Left ventricle myocardium superior (tissue), 1 donor: ENCODE measurements around the gene SPEG. TPM values are rescaled to one million over a fixed set of nuclear protein-coding genes. Genes with fewer than 3 reads are reported as not detected.
A peak's percentile ranks its signal among the peaks of the same experiment; 100 is the strongest.

Experiments
- ATAC-seq: fragments of 200-7000 bp; cut with Tn5 transposase; one replicate; pipeline ENCODE4 v1.9.1; 2020; ENCODE audit warnings: mild to moderate bottlenecking, moderate library complexity
- DNase-seq: peaks from one replicate; pipeline ENCODE4 v3.0.0-alpha.2; 2020
- intact Hi-C: fragments of 100-400 bp; cut with micrococcal nuclease; formaldehyde crosslinking; loops from one replicate; pipeline ENCODE4 v1.11.0; 2022
- total RNA-seq: library from RNA; stranded (reverse); fragmentation: NEBNext Ultra II Directional; extraction: Animal tissue kit (Norgen Biotek cat#: 25700); gene quantifications from one replicate; pipeline ENCODE4 v1.2.1, GENCODE V29; 2021
- donor health status: DM: no; HTN: yes; CAD: no; lungs with severe emphysema.

Gene SPEG
- total RNA-seq, 1 donor from 2014 or later = 111 TPM

DNA sequence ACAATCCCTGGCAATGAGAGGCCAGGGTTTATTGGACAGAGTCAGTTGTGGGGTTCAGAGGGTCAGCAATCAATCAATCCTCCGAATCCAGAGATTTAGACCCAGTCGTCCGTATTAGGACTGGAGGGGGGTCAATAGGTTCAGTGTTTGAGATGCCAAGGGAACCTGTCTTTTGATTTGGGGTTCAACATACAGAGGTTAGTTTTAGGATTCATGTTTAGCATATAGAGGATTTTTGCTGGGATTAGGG is 64.3 kb downstream of the SPEG start:
- intact Hi-C loops = no loop called here
- no peak for DNase-seq
- no peak for ATAC-seq

DNA sequence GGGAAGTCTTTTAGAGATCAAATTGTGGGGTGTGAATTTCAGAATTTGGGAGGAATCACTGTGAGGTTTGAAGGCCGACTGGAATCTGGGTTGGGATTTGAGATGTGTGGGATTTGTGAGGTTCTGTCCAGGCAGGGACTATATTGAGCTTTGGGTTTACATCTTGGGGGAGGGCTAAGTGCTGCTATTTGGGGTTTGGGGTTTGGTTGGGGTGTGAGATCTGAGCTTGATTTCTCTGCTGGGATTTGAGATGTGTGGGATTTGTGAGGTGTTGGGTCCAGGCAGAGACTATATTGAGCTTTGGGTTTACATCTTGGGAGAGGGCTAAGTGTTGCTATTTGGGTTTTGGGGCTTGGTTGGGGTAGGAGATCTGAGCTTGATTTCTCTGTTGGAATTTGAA is 64.9 kb downstream of the SPEG start:
- ATAC-seq (no peak), DNase-seq (no peak)
- intact Hi-C loops = no loop called here

DNA sequence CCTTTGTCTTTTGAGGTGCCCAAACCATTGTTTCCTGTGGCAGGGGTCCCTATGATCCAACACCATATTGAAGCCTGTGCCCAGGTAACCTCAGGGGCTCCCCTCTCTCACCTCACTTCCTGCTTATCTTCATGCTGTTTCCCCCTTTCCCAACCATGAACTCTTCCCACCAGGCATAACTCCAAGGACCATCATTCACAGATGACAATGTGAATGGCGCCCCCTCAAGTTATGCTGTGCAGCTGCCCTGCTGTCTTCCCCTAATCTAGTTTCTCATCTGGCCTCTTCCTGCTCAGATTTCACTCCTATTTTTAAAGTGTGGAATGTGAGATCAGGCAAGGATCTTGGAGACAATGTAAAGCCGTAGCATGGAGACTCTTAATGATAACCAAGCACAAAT is 65.5 kb downstream of the SPEG start:
- ATAC-seq = no peak
- intact Hi-C loops = no loop called here
- DNase-seq = no peak

- no peak for ATAC-seq
- no peak for DNase-seq
- intact Hi-C loops = no loop called here
Measured at GRCh38 chr2:219501849-219502248, 67.2 kb downstream of the SPEG start.

- intact Hi-C loops = no loop called here
- DNase-seq = no peak
- no peak for ATAC-seq
Measured at GRCh38 chr2:219502618-219503017, 68.0 kb downstream of the SPEG start.

- ATAC-seq (no peak), DNase-seq (no peak)
- intact Hi-C loops = no loop called here
Measured at GRCh38 chr2:219505585-219505984, 70.9 kb downstream of the SPEG start.

DNA sequence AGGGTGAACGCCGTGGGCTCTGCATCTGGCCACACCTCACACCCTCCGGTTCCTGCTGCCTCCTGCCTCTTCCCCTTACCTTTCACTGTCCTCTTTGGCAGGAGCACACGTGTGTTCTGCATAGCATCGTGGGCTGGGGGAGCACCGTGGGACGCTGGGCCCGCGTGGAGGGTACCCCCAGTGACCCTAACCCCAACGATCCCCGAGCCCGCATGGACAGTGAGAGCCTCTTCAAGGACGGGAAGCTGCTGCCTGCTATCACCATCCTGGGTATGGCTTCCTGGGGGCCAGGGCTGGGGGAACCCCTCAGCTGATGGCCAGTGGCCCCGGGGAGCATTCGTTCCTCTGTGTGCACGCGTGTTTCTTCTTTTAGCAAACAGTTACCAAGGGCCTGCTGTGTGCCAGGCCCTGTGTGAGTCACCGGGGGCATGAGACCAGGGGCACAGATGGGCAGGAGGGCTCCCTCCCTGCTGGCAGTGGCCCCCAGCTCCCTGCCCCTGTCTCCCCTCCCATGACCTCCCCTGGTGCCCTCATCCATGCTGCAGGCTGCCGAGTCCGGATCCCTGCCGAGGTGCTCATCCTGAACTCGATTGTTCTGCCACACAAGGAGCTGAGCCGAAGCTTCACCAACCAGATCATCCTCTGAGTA is 71.6 kb downstream of the SPEG start:
- intact Hi-C loops = no loop called here
- ATAC-seq = no peak
- no peak for DNase-seq

- no peak for ATAC-seq
- intact Hi-C loops = no loop called here
- DNase-seq = no peak
Measured at GRCh38 chr2:219506802-219507526, 72.3 kb downstream of the SPEG start.

DNA sequence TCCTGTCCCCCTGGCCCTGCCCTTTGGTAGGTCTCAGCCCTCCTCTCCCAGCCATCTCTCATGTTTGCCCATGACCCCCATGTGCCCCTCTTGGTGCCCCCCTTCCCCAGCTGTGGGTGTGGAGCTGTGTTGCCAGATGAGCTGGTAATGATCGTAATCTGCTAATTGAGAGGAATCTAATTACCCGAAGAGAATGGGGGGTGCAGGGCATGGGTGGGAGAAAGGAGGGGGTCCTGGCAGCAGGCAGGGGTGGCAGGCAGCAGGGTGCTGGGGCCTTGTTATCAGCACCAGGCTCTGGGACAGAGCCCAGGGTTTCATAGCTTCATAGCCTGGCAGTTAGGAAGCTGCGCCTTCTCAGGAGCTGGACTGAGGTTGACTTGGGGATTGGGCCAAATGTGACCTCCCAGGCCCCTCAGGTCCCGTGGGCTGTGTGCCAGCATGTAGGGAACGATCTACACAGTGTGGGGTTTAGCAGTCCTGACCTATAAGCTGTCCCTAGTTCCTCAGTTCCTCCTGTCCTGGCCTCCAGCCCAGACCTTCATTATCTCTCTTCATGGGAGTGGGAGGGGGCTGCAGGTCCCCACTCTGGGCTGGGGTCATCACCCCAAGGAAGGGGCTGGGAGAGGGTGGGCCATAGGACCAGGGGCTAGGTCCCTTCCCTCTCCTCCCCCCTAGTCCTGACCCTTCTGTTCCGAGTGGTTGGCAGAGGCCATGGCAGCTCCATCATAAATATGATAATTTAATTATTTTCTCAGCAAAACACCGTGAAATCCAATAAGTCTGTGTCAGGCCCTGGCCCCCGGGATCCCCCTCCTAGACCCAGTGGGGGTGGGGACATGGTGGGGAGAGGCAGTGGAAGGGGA is 73.2 kb downstream of the SPEG start:
- ATAC-seq (peak; percentile 42), DNase-seq (no peak)
- intact Hi-C loops = no loop called here

DNA sequence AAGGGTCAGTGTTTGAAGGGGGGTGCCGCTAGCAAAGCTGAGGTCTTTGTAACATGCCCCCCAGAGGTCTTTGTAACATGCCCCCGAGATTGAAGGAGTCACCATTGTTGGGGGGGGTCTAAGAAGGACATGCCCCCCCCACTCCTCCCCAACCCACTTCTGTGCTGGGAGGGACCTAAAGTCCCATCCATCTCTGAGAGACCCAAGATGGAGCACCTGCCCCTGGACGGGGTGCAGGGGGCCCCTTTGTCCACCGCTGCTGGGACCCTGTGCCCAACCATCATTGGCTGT is 73.7 kb downstream of the SPEG start:
- ATAC-seq (no peak), DNase-seq (no peak)
- intact Hi-C loops = no loop called here

GRCh38 chr2:219508971-219509779 is 74.5 kb downstream of the SPEG start:
- DNase-seq (no peak), ATAC-seq (peak; percentile 14)
- intact Hi-C loops = no loop called here

- intact Hi-C loops = no loop called here
- peak; percentile 77 for ATAC-seq
- DNase-seq = peak; percentile 65
Measured at GRCh38 chr2:219509780-219510511, 75.3 kb downstream of the SPEG start.

DNA sequence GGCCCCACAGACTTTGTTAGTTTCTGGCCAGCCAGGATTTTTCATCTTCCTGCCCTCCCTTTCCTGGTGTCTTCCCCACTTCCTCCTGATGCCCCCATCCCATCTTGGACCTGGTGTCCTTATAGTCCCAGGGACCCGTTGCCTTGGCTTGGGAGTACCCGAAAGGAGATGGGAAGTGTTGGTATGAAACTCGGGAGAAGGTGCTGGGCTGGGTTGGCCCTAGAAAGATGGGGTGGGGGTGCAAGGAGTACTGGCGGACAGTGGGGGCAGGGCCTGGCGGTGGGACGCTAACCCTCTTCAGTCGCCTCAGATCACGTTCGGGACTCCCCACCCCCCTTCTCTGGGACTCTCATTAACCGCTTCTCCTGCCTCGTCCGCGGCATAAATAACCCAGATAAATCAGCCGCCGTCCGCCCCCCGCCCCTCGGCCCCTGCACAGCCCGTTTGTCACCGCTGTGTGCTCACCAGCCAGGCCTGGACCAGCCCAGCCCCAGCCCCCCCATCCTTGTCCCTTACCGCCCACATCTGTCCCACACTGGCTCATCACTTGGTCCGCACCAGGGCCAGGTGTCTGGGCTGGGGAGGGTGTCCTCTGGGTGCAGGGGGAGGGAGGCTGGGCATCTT is 76.0 kb downstream of the SPEG start:
- intact Hi-C loops = no loop called here
- ATAC-seq (no peak), DNase-seq (no peak)

- intact Hi-C loops = no loop called here
- no peak for ATAC-seq
- DNase-seq = no peak
Measured at GRCh38 chr2:219511547-219512325, 77.1 kb downstream of the SPEG start.

DNA sequence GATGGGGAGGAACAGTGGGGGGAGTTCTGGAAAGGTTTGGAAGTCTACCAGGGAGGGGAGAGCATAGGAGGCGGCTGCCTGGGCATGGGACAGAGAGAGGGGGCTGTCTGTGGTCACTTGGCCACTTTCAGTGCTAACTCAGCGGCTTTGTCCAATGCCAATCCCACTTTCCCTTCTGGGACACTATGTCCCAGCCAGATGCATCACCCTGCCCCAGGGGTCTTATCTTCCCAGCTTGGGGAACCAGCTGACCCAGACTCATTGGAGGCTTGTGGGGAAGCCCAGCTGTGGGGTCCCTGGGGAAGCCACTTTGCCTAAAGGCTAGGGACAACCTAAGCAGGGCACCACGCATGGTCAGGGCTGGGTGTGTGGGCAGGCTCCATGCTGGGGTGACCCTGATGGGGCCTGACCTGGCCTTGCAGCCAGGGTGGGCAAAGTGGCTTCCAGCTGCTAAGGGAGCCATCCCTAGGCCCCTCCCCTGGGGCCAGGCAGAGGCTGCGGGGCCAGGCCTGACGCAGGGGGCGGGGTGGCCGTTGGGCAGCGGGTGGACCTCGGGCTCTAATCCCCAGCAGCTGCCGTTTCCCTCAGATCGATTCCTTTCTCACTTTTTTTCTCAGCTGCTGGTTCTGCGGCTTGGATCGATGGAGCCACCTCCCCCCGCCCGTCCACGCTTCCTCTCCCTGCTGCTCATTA is 78.0 kb downstream of the SPEG start:
- DNase-seq (no peak), ATAC-seq (no peak)
- intact Hi-C loops = no loop called here

DNA sequence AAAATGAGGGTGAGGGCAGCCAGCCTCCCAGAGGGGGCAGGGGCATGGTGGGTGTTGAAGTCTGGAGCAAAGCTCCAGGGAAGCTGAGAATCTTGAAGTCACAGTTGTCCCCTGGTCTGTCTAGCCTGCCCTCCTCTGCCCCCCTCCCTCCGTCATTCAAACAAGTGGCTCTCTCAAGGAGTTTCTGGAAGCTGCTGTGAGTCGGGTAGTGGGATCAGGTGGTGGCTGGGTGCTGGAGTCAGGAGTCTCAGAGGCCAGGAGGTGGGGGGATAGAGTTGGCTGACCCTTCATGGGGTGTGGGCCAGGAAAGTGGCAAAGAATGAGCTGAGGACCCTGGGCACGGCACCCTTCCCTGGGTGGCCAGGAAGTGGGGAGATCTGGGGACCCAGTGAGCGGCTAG is 79.1 kb downstream of the SPEG start:
- intact Hi-C loops = no loop called here
- no peak for ATAC-seq
- no peak for DNase-seq

- ATAC-seq = peak; percentile 32
- no peak for DNase-seq
- intact Hi-C loops = no loop called here
Measured at GRCh38 chr2:219514196-219514761, 79.6 kb downstream of the SPEG start, which contains the start of gene ASIC4. TSS of gene ASIC4 (plus strand) at chr2:219514482. CDS start at chr2:219514725, 243 bp downstream.
